ENCODE measurements around the gene MCM10.

DNA sequence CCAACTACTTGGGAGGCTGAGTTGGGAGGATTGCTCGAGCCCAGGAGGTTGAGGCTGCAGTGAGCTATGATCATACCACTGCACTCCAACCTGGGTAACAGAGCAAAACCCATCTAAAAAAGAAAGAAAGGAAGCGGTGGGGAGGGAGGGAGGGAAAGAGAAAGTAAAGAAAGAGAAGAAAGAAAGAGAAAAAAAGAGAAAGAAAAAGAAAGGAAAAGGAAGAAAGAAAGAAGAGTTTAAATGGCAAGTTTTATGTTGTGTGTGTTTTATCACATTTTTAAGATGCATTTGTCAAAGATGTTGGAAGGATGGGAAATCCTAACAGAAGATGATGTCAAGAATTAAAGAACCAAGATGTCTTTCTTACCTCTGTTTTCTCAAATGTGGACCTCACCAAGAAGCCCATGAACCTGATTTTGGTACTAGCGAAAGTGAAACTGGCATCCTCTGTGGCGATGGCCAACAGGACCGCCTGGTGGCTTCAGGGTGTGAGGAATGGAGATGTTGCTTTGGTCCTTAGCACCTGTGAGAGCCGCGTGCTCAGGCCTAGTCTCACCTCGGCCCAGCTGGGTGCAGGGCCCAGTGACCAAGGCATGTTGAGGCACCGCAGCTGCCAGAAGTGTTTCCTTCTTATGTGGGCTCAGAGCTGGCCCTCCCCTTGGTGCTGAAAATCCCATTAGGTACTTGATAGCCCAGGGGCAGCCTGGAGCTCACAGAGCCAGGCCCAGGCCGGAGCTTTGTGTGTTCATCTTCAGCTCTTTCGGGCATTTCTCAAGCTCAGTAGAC lies 63.0 kb downstream of the MCM10 start:
- TF ChIP-seq, protein P1, sequence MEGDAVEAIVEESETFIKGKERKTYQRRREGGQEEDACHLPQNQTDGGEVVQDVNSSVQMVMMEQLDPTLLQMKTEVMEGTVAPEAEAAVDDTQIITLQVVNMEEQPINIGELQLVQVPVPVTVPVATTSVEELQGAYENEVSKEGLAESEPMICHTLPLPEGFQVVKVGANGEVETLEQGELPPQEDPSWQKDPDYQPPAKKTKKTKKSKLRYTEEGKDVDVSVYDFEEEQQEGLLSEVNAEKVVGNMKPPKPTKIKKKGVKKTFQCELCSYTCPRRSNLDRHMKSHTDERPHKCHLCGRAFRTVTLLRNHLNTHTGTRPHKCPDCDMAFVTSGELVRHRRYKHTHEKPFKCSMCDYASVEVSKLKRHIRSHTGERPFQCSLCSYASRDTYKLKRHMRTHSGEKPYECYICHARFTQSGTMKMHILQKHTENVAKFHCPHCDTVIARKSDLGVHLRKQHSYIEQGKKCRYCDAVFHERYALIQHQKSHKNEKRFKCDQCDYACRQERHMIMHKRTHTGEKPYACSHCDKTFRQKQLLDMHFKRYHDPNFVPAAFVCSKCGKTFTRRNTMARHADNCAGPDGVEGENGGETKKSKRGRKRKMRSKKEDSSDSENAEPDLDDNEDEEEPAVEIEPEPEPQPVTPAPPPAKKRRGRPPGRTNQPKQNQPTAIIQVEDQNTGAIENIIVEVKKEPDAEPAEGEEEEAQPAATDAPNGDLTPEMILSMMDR (IDR thresholded peaks at IDR 0.05): no peak
- no peak for TF ChIP-seq POLR2AphosphoS5 (IDR thresholded peaks at IDR 0.05)
- TF ChIP-seq EP300 (IDR thresholded peaks at IDR 0.05; ENCODE audit: low read depth): no peak
- no peak for TF ChIP-seq POLR2A (IDR thresholded peaks at IDR 0.05)
